ENCODE measurements around the gene SBNO2.

The SBNO2 gene

DNA sequence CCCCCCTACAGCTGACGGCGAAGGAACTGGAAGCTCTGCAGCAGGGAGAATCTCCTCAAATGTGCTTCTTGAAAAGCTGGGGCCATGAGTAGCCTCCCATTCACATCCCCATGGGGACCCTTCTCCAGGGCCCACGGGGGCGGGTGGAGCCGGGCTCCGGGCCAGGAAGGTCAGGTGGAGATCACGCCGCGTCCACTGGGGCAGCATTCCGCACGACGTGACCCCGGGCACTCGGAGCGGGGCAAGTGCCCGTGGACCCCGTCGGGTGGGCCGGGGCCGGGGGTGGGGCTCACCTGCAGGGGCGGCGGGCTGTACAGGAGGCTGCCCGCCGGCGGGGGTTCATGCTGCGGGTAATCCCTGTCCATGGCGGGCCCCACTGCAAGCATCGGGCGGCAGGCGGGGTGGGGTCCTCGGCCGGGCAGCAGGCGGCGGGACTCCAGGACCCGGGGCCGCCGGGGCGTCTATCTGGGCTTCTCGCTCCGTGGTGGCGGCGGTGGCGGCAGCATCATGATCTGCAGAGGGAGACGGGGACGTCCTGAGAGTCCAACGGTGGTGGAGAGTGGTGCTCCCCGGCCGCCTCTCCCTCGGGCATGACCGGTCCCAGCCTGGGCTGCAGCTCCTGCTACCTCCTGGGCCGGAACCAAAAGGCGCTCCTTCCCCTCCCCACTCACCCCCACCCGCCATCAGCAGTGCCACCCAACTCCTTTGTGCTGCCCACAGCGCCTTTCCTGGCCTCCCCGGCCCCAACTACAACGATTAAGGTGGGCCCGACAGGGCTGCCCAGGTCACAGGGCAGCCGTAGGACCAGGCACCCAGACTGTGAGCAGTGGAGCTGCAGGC, 20.0 kb downstream of the SBNO2 start:
- DNase-seq, result no peak

DNA sequence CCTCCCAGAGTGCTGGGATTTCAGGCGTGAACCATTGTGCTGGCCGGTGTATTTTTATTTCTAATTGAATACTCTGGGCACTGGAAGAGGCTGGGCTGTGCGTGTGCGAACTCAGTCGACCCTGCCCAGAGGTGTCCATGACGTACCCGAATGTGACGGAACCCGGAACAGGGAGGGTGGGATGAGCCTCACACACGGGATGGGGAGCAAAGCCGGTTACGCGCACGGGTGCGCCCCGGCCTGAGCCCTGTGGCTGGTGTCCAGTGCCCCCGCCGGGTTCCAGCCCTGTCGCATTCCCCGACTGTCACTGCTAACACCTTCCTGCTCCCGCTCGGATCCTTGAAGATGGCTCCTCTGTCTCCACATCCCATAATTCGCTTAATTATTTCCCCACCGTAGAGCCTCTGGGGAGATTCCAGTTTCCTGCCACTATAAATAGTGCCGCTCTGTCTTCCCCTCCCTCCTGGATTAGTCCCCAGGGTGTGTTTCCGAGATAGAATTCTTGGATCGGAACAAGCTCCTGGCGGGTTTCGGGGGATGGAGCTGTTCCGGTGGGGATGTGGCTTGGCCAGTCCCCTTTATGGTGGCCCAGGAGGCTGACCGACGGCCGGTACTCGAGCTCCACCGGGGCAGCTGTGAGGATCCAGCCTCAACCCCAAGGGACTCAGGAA, 22.0 kb downstream of the SBNO2 start:
- DNase-seq, result no peak

- no peak for DNase-seq
These were observed 22.9 kb downstream of the SBNO2 start for GRCh38 chr19:1151037-1151724.

GRCh38 chr19:1150333-1151036, 23.6 kb downstream of the SBNO2 start:
- DNase-seq, result no peak

DNA sequence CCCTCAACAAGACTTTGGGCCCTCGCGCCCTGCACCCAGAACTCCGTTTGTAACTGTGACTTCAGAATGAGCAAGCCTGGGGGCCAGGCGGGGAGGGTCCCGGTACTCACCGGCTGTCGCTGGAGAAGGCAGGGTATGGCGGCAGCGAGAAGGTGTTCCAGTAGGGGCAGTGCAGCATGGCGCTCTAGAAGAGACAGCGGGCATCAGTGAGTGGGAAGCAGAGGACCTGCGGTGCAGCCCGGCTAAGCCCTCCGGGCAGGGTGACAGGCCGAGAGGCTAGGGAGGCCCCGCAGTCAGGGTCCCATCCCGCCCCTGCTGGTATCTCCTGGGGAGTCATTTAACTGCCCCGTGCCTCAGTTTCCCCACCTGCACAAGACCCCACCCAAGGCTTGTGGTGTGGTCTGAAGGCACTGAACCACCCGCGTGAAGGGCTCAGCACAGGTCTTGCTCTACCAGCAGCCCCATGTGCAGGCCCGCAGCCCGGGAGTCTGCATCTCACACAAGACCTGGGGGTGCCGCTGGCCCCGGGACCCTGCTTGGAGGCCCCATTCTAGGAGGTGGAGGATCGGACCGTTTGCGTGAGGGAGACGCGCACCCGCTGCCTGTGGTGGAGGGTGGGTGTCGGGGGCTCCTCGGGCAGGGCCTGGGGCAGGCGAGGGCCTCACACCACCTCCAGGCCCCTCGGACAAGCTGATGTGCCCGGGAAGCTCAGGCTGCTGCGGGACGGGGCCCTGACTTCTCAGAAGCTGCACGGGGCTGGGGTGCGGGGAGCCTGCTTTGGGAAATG, 24.6 kb downstream of the SBNO2 start:
- no peak for DNase-seq

DNA sequence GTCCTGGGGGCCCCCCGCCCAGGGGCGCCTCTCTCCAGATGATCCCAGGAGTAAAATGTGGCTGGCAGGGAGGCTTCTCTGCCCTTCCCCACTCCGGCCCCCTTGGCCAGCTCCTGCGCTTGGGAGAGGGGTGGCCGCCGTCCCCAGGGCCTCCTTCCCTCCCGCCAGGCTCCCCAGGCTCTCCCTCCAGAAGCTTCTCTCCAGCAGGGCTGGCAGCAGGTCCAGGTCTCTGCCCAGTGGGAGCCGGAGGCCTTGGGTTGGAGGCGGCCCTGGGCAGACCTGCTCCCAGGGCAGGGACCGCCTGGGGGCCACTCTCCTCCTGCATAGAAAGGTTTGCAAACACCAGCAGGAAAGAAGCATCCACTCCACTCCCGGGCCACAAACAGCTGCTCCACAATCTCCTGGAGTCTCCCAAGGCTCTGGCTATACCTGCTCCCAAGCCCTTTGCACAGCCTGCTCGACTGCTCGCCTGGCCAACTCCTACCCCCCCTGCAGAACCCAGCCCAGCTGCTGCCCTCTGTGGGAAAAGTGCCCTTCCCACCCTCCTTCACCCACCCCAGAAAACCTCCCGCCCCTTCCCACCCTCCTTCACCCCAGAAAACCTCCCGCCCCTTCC, 26.0 kb downstream of the SBNO2 start:
- no peak for DNase-seq

DNA sequence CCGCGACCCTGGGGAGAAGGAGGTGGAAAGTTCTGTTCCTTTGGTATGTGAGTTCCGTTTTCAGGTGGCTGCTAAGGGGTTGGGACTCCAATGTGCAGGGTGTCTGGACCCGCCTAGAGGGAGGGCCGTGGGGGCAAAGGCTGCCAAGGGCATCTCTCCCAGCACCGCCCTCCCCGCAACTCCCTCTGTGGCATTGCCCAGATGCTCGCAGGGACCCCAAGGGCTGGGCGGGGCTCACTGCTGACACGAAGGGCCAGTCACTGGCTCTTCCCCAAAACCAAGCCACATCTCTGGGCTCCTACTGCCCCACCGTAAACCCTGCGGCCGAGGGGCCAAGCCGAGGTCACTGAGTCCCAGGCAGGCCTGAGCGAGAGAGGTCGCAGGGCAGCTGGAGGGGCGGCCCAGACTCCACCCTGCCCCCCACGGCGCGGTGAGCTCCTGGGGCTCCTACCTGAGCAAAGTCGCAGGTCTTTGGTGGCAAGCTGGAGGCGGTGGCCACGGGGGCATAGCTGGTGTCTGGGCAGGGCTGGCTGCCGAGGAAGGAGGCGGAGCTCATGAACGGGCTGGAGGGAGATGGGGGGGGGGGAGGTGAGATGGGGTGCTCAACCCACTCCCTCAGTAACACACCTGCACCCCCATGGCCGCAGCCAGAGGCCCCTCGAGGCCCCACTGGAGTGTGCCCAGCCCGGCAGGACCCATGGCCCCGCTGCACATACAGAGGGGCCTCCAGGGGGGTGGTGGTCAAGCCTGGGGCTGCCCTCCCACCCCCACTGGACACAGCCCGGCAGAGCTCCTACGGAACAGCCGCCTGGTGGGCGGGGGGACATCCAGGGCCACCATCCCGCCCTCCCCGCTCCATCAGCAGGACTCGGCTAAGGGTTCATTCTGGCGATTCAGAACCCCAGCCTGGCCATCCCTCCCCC, 26.9 kb downstream of the SBNO2 start:
- no peak for DNase-seq

- no peak for DNase-seq
These were observed 27.7 kb downstream of the SBNO2 start for GRCh38 chr19:1146412-1146699.

GRCh38 chr19:1145635-1146411, 28.2 kb downstream of the SBNO2 start:
- DNase-seq, result no peak

- no peak for DNase-seq
These were observed 29.3 kb downstream of the SBNO2 start for GRCh38 chr19:1144741-1145140.

GRCh38 chr19:1143828-1144399, 30.2 kb downstream of the SBNO2 start:
- DNase-seq, result no peak

DNA sequence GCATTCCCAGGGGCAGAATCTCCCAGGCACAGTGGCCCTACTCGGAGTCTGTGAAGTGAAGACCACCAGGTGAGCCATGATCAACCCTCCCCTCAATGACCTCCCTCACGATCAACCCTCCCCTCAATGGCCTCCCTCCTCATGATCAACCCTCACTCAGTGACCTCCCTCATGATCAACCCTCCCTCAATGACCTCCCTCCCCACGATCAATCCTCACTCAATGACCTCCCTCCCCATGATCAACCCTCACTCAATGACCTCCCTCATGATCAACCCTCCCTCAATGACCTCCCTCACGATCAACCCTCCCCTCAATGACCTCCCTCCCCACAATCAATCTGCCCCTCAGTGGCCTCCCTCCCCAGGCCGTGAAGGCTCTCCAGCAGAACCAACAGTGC, 32.1 kb downstream of the SBNO2 start:
- DNase-seq, result no peak

DNA sequence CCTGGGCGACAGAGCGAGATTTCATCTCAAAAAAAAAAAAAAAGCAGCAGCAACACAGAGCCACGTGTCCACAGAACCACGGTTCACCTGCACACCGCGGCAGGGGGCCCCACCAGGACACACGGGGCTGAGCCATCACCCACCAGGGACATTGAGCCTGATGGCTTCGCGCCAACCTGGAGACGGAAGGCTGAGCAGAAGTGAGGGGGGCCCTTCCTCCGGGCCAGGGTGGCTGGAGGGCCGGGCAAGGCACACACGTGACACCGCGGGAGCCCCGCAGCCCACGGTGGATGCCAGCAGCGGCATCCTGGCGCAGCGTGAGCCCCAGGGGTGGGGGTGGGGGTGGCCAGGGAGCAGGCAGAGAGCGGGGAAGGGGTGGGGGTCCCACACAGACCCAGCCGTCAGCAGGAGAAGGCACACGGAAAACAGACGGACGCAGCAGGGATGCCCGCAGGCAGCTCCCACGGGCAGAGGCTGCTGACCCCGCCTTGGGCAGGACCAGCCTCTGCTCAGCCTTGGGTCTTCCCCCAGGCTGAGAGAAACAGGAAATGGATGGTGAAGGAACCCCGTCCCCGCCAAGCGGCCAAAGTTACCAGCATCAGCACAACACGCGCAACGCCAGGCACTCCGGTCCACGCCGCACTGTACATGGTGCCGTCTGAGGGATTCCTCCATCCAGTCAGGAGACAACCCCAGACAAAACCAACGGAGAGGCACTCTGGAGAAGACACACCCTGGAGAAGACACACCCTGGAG, 33.6 kb downstream of the SBNO2 start:
- no peak for DNase-seq

- DNase-seq, result no peak
These were observed 34.9 kb downstream of the SBNO2 start for GRCh38 chr19:1139126-1139525.

DNA sequence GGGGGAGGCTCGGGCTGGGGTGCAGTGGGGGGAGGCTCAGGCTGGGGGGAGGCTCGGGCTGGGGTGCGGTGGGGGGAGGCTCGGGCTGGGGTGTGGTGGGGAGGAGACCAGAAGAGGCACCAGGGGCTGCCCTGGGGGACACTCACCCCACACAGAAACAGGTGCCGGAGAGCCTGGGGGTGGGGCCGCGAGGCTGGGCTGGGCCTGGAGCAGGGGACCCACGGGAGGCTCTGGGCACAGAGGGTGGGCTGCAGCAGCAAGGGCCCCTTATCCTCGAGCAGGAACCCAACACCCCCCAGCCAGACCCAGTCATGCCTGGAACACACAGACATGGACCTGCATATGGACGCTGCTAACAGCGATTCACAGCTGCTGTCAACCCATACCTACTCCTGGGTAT, 35.9 kb downstream of the SBNO2 start:
- DNase-seq, result no peak

DNA sequence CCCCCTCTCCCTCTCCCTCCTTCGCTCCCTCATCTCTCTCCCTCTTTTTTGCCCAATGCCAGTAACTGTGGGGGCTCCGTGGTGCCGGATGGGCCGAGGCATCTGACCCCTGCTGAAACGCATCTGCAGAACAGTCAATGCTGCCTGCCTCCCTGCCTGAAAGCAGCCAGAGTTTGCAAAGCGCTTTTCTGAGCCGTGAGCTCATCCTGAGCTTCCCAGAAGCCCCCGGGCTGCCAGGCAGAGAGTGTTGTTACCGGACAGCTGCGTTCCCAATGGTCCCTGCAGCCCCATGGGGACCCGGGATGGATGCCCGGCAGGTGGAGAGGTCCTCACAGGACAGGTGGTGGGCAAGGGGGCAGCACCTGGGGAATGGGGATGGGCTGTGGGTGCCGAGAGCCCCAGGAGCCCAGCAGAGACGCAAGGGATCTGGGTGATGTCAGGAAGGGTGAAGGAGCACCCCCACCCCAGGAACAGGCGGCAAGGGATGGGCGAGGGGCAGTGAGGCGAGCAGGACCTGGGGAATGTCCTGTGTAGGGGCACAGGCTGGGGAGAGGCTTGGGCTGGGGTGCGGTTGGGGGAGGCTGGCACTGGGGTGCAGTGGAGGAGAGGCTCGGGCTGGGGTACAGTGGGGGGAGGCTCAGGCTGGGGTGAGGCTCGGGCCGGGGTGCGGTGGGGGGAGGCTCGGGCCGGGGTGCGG, 37.3 kb downstream of the SBNO2 start:
- DNase-seq, result peak in 1 of 2 experiments; percentile 20

- peak in 1 of 2 experiments; percentile 40 for DNase-seq
These were observed 37.9 kb downstream of the SBNO2 start for GRCh38 chr19:1136201-1136600.

- no peak for DNase-seq
These were observed 38.6 kb downstream of the SBNO2 start for GRCh38 chr19:1135454-1135853.

Measured in NCI-H2081 (cell line).